Measurements from ENCODE around the gene YWHAQ.
"Not testable (repeated sequence)": the region's sequence is repeated elsewhere in the genome, so short reads cannot be mapped to it uniquely, and the experiment has no call there.

YWHAQ gene

DNA sequence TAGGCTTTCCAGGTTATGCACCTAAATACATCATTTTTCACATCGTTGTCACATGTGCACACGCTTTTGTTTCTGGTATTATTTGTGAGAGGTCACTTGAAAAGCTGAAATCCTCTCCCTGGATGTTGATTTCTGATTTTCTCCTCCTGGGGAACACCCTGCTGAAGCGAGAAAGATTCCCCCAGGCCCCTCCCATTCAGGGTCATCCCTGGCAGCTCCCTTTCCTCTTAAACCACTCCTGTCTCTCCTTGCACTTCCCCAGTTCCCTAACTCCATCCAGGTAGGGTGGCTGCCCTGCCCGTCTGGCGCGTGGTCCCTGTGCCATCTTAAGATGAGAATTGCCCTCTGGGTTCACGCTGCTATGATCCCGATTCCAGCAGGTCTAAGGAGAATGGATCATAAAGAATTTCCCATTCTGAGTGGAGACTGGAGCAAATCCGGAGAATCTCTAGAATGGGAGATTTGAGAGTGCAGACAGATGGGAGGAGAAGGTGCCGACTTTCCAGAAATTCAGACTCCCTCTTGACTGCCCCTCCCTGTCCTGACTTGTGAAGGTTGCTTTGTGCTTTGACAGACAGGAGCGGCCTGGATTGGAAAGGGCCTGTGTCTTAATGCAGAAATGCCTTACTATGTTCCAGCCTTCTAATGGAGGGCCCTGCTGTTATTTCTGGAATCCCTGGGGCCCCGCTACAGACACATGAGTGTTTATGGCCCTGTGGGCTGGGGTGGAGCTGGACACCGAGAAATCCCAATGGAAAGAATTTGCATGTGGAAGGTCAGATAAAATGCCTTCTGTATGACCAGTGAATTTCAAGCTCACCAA lies 1.3 kb upstream of the YWHAQ start:
- no peak for DNase-seq

GRCh38 chr2:9631553-9631819 lies 689 bp upstream of the YWHAQ start:
- DNase-seq, result no peak

DNA sequence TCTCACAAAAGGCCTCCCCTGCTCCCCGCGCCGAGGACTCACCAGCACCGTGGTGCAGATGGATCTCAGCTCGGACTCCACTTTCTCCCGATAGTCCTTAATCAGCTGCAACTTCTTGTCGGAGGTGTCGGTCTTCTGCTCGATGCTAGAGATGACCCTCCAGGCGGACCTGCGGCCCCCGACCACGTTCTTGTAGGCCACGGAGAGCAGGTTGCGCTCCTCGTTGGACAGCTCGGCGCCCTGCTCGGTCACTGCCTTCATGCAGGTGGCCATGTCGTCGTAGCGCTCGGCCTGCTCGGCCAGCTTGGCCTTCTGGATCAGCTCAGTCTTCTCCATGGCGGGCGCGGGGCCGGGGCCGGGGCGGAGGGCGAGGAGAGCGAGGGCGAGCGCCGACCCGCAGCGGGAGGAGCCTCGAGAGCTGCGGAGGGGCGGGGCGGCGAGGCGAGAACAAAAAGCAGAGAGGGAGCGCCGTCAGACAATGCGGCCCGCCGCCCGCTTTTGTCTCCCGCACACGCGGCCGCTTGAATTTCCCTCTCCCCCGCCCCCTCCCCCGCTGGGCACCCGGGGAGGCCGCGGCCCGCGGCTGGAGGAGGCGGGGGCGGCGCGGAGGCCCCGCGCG lies 571 bp downstream of the YWHAQ start:
- DNase-seq, result peak; percentile 82

- DNase-seq, result no peak
Measured at GRCh38 chr2:9629222-9630116, 1.3 kb downstream of the YWHAQ start.

DNA sequence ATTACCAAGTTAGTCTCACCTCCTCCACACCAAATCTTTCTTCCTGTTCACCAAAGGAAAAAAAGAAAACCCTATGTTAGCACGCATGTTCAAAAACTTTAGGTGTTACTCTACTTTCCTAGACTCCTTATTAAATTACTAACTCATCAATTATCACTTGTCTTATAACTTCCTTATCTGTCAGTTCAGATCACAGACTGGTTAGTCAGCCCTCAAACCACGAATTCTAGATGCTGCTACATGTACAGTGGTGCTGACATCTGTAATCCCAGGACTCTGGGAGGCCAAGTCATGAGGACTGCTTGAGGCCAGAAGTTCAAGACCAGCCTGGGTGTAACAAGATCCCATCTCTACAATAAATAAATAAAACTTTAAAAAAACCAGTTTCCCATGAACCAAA lies 3.5 kb downstream of the YWHAQ start:
- DNase-seq, result peak; percentile 40

GRCh38 chr2:9623151-9623550 lies 7.6 kb downstream of the YWHAQ start:
- no peak for DNase-seq

DNA sequence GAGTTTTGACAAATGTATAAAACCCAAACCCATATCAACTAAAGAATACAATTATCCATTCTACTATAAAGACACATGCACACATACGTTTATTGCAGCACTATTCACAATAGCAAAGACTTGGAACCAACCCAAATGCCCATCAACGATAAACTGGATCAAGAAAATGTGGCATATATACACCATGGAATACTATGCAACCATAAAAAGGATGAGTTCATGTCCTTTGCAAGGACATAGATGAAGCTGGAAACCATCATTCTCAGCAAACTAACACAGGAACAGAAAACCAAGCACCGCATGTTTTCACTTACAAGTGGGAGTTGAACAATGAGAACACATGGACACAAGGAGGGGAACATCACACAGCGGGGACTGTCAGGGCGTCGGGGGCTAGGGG lies 9.1 kb downstream of the YWHAQ start:
- not testable (repeated sequence) for DNase-seq

- DNase-seq, result no peak
Measured at GRCh38 chr2:9618410-9618809, 12.4 kb downstream of the YWHAQ start.

GRCh38 chr2:9617749-9618148 lies 13.0 kb downstream of the YWHAQ start:
- DNase-seq, result no peak

DNA sequence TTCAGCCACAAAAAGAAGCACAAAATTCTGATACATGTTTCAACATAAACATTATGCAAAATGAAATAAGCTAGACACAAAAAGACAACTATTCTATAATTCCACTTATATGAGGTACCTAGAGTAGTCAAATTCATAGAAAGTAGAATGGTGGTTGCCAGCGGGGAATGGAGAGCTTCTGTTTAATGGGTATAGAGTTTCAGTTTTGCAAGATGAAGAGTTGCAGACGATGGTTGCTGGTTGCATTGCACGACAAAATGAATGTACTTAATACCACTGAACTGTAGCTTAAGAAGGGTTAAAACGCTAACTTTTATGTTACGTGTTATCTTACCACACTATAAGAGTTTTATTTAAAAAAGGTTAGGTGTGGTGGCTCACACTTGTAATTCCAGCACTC lies 13.5 kb downstream of the YWHAQ start:
- no peak for DNase-seq

DNA sequence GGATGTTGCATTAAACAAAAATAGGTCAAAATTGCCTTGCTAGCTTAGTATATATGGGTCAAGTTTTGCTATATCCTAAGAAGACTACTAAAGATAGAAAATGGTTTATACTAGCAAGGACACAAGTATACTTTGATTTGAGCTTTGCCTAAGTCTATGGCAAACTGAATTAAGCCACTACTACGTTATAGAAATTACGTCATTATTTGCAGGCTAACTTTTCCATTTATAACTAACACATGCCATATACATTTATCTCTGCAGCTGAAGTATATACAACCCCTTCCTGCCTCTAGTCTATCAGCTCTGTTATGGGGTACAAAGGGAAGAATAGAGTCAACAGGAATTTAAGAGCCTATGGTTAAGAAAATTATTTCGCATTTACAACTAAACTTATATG lies 16.2 kb downstream of the YWHAQ start:
- no peak for DNase-seq

GRCh38 chr2:9613291-9613690 lies 17.5 kb downstream of the YWHAQ start:
- no peak for DNase-seq

DNA sequence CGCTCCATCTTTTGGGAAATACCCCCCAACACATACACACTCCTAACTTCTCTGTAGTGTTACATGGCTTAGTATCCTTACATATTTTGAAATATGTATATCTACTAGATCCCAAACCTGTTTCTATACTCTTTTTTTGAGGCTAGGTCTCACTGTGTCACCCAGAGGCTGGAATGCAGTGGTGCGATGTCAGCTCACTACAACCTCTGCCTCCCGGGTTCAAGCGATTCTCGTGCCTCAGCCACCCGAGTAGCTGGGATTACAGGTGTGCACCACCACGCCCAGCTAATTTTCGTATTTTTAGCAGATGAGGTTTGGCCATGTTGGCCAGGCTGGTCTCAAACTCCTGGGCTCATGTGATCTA lies 19.3 kb downstream of the YWHAQ start:
- DNase-seq, result not testable (repeated sequence)

DNA sequence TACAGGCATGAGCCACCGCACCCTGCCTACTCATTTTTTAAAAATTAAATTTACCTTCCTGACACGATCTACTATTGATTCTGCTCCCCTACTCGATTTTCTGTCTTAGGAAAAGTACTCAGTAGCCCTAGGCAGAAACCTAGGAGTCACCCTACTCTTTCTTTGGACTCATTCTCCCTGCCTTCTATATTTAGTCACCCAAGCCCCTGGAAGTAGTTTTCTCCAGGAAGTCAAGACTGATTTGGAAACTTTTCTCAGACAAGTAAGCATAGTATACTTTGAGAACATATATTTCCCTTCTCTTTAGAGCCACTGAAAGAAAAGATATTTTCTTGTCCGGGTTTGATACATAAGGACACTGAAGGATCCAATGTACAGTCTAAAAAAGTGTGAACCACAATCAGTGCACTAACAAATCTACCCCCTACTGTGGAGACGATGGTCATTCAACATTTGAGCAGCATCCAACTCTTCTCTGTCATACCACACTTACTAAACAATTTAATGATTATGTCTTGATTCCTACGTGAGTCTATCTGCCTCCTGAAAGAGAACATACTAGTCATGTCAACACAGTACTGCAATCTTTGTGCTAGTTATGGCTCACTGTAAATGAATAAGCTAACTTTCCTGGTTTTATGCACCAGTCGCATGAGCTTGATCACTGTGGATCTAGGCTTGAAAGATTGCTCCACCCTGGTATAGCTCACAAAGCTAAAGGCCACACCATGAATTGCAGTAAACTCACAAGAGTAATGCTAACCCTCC lies 19.8 kb downstream of the YWHAQ start:
- DNase-seq, result no peak

DNA sequence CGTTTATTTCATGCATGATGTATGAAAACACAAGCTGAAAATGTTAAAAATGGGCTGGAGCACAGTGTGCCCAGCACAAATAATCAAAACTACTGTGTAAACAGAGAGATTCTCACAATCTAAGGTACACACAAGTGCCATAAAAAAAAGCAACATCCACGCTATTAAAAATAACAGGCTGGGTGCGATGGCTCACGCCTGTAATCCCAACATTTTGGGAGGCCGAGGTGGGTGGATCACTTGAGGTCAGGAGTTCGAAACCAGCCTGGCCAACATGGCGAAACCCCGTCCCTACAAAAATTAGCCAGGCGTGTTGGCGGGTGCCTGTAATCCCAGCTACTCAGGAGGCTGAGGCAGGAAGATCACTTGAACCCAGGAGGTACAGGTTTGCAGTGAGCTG lies 22.3 kb downstream of the YWHAQ start:
- DNase-seq, result not testable (repeated sequence)

DNA sequence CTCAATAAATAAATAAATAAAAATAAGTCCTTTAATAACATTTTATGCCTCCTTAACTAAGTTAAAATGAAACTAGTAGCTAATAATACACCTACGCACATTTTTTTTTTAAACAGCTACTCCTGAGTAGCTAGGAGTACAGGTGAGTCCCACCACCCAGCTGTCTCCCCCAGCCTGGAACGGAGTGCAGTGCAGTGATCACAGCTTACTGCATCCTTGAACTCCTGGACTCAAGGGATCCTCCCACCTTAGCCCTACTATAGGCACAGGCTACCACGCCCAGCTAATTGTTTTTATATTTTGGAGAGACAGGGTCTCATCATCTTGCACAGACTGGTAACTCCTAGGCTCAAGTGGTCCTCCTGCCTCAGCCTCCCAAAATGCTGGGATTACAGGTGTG lies 28.4 kb downstream of the YWHAQ start:
- no peak for DNase-seq

- no peak for DNase-seq
Measured at GRCh38 chr2:9601397-9601796, 29.4 kb downstream of the YWHAQ start.

DNA sequence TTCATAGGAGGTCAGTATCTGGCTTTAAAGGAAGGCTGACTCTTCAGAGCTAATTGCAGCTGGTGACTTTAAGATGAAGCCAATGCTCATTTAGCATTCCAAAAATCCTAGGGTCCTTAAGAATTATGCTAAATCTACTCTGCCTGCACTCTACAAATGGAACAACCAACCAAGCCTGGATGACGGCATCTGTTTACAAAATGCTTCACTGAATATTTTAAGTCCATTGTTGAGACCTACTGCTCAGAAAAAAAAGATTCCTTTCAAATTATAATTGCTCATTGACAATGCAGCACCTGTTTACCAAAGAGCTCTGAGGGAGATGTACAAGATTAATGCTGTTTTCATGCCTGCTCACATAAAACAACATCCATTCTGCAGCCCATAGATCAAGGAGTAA lies 31.4 kb downstream of the YWHAQ start:
- DNase-seq, result no peak

- no peak for DNase-seq
Measured at GRCh38 chr2:9596621-9597311, 34.0 kb downstream of the YWHAQ start.

GRCh38 chr2:9595746-9596145 lies 35.1 kb downstream of the YWHAQ start:
- DNase-seq, result no peak

DNA sequence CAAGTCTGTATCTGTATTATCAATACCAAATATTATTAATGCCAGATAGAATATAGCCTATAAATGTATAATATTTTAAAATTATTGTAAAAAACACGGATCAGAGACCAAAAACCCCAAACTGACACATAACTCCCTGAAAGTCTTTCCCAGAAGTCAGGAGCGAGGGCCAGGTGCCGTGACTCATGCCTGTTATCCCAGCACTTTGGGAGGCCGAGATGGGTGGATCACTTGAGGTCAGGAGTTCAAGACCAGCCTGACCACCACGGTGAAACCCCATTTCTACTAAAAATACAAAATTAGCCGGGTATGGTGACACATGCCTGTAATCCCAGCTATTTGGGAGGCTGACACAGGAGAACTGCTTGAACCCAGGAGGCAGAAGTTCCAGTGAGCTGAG lies 35.5 kb downstream of the YWHAQ start:
- DNase-seq, result not testable (repeated sequence)

DNA sequence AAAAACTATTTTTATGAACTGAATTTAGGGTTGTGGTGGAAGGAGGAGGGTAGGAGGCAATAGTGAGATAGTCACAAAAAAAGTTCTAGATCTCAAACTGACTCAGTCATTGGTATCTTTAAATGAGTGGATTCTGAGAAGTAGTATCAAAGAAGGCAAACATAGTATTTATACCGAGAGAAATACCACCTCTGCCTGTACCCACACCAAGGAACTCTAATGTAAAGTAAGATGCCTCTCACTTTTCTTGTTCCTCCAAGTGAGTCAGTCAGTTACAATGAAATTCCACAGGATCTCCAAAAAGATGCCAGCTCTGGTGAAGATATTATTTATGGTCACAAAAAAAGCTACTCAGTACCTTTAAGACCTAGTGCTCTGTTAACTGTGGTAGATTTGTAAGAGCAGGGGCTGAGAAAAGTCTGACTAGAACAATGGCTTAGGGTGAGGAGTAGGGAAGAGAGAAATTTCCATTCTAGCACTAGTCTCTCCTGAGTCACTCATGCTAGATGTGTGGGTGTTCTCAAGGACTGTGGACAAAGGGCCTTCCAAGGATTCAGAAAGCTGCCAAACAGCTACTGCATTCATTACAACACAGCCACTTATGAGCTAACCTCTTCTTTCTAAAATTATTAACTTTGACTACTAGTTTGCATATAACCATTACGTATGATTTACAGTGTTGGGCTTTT lies 36.3 kb downstream of the YWHAQ start:
- DNase-seq, result no peak
